K562 (cell line): ENCODE measurements around the gene POPDC3. TPM values are rescaled to one million over a fixed set of nuclear protein-coding genes. Genes with fewer than 3 reads are reported as not detected.

Experiments used
- ATF3 ChIP-seq, 2 experiments: fragments of 450-650 bp in 1 of 2; sonication (generic) in 1 of 2; formaldehyde crosslinking in 1 of 2; IDR thresholded peaks in 1 of 2; conservative IDR thresholded peaks in 1 of 2; 2 replicates each; pipeline versions ENCODE4 v1.6.1 to v1.8.1; 2016 to 2023; ENCODE audit warnings: mild to moderate bottlenecking in 2 of 2, moderate library complexity in 2 of 2, inconsistent platforms in 1 of 2, missing genetic modification reagents in 1 of 2
- E4F1 ChIP-seq: fragments of 250-450 bp; sonication (Bioruptor Pico); IDR thresholded peaks from 2 replicates; pipeline ENCODE4 v1.5.0; 2021; ENCODE audit warnings: mild to moderate bottlenecking, borderline replicate concordance
- MYC ChIP-seq, 2 experiments: fragments of 250-450 bp in 1 of 2; sonication (Bioruptor Pico) in 1 of 2; IDR thresholded peaks; 2 replicates each; pipeline versions ENCODE4 v1.5.1 to v1.6.1; 2012 to 2021; ENCODE audit warnings: low read depth in 2 of 2, borderline replicate concordance in 1 of 2, improper control_type of control experiment in 1 of 2, low read length in 1 of 2, mild to moderate bottlenecking in 1 of 2, moderate library complexity in 1 of 2
- ZBTB2 ChIP-seq: fragments of 450-650 bp; IDR thresholded peaks from 2 replicates; pipeline ENCODE4 v1.6.1; 2016; ENCODE audit warnings: antibody characterized with exemption
- polyA plus RNA-seq, 8 experiments: library from polyadenylated mRNA; depleted of rRNA in 4 of 8; stranded (reverse) in 5 of 8; unstranded in 3 of 8; fragments of >200 nt; fragmentation: Nextera tagmentation in 2 of 8; fragmentation: Illumina TruSeq in 1 of 8; extraction: Ambion mirVana in 2 of 8; extraction: Trizol in 1 of 8; gene quantifications; 2 replicates each; pipeline versions ENCODE4 v1.2.1 to v1.2.3, GENCODE V29; 2011 to 2014; ENCODE audit warnings: inconsistent platforms in 1 of 8, missing spikeins in 1 of 8
- total RNA-seq, 7 experiments: library from RNA; depleted of rRNA in 6 of 7; stranded (reverse); fragments of >200 nt in 6 of 7; fragmentation: Illumina TruSeq in 2 of 7; extraction: Trizol in 2 of 7; gene quantifications; 2 replicates each; pipeline versions ENCODE4 v1.2.1 to v1.2.3, GENCODE V29; 2011 to 2021; ENCODE audit warnings: low replicate concordance in 1 of 7

The POPDC3 gene
- total and polyA plus RNA-seq, 9 of the 15 experiments (the other 6 are each of a cell fraction or from before 2014, with no cell fraction given): 4.0 to 11.8 (median 5.4) TPM

GRCh38 chr6:105135056-105135455, 44.8 kb downstream of the POPDC3 start (continued):
- TF ChIP-seq ATF3 (IDR thresholded peaks at IDR 0.05): no peak
- TF ChIP-seq ATF3 (CRISPR knock-in tag; conservative IDR thresholded peaks at IDR 0.05): no peak
- no peak for TF ChIP-seq MYC (IDR thresholded peaks at IDR 0.05; ENCODE audit: low read depth, low read length)
- TF ChIP-seq MYC (CRISPR knock-in tag; IDR thresholded peaks at IDR 0.05; ENCODE audit: borderline replicate concordance, low read depth): no peak
- TF ChIP-seq E4F1 (CRISPR knock-in tag): no peak
- no peak for TF ChIP-seq ZBTB2
